GM21717 (cell line): ENCODE measurements around the gene BIN1.

ENCODE experiments used
- ATAC-seq: cut with Tn5 transposase; IDR thresholded peaks from one replicate; pipeline ENCODE4 v1.9.1; 2021; ENCODE audit warnings: mild to moderate bottlenecking, moderate library complexity; ENCODE audit not compliant: unreplicated experiment

BIN1 gene

DNA sequence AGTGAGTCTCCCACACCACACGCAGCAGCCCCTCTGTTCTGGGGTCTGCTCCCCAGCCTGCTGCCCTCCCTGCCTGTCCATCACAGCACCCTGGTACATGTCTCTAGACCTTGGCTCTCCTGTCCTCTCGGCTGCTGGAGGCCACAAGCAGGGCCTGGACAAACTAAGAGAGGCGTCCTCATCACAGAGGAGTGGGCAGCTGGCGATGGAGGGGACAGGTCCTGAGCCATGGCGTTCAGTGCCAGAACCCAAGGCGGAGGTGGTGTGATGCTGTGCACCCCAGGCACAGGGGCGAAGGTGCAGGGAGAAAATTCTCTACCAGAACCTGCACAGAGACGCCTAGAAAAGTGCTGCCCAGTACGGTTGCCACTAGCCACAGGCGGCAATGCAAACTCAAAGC lies 47.4 kb downstream of the BIN1 start:
- no peak for ATAC-seq

DNA sequence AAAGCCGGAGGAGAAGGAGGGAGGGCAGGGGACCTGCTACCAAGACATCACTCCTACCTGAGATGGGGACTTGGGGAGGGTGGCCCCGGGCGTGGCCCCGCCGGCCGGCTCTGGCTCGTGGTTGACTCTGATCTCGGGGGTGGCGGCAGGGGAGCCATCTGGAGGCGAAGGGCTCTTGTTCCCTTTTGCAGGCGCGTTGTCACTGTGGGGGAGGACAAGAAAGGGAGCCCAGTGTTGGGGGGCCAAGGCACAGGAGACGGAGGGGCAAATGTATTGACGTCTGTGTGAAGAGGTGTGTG lies 48.1 kb downstream of the BIN1 start:
- ATAC-seq = no peak

DNA sequence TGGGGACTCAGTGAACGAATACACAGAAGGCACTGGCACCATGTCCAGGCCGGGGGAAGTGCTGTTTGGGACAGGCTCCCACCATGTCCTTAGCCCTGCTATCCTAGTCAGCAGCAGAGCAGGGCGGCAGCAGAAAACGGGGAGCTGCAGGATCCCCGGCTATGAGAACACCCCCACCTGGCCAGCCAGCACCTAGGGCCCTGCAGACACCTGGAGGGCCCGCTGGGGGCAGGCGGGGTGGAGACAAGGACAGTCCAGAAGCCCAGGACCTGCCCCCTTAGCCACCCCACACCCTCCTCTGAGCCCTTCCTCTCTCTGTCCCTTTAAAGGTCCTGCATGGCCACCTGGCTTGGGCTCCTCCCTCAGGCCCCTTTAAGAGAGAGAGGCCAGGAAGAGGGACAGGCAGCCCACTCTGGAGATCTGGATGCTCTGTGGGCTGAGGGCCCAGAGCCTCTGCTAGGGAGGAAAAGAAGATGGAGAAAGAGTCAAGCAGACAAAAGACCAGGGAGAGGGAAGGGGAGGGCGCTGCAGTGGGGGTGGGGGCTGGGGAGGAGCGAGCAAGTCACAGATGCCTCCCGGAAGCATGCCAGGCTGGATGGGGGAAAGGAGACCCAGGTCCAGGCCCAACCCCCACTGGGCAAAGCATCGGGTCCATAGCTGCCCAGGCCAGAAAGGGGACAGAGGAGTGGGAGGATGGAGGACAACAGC lies 48.6 kb downstream of the BIN1 start:
- no peak for ATAC-seq

DNA sequence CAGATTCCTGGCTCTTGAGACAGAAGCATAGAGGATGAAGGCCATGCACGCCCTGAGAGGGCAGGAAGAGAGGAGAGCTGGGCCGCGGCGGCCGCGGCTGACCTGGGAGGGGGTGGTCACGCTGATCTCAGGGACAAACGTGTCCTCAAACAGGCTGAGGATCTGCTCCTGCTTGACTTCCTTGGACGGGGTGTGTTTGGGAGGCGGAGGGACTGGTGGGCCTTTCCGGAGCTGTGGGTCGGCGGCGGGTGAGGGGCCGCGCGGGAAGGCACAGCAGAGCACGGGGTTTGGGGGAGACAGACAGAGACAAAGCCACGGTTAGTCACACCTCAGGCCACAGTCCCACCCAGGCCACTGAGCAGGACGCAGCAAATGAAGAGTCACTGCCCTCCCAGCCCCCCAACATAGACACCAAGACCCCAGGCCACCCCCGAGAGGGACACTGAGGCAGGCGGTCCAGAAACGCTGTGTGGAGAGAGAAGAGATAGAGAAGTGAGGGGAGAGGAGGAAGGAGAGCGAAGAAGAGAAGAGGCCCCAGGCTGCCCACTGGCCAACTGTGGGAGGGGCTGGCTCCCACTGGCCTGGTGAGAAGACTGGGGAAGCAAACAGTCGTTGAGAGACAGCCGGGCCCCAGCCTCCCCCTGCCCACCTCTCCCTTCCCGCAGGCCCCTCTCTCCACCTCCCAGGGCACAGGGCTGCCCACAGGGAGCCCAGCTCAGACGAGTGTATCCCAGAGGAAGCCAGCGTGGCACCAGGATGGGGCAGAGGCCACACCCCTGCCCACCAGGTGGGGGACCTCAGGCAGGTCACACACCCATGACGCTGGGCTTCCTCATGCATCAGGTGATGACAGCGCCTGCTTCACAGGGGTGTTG lies 49.3 kb downstream of the BIN1 start:
- ATAC-seq = no peak

DNA sequence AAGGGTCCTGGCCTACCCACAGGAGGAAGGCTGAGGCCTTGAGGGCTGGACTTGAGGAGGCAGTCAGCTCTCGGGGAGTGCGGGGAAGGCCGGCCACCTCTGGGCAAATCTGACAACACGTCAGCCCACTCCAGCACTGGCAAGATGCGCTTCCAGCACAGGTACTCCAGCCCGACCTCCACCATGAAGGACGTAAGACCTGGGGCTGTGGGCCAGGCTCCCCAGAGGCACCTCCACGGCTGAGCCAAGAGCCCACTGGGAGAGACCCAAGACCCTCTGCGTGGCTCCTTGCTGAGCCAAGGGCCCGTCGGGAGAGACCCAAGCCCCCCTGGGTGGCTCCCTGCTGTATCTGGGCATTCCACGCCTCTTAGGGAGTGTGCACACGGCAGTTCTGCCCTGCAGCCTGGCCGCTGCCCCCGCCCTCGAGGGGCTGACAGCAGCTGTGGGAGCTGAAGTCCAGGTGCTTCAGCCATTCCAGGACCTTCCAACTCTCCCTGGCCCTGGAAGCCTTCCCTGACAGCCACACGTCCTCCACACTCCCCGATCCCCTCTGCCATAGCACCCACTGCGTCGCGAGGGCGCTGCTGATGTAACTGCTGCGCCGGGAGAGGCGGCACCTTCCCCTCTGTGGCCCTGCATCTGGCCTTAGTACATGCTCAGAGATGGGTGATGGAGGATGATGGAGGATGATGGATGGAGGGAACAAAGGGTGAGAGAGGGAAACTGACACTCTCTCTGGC lies 50.2 kb downstream of the BIN1 start:
- ATAC-seq = no peak

DNA sequence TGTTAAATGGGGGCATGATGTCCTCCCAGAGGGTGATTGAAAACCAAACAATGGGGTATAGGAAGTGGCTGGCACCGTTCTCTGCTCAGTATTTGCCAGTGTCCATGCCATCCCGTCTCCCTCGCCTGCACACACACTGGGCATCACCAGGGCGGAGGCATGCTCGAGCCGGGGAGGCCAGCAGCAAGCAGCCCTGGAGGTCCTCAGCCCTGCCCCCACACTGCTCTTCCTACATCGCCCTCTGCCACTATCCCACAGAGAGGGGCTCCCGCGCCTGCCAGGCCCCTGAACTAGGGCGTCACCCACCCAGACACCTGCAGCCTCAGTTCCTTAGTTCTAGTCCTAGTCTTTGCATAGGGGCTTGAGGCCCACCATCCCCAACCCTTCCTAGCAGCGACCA lies 50.9 kb downstream of the BIN1 start:
- no peak for ATAC-seq

DNA sequence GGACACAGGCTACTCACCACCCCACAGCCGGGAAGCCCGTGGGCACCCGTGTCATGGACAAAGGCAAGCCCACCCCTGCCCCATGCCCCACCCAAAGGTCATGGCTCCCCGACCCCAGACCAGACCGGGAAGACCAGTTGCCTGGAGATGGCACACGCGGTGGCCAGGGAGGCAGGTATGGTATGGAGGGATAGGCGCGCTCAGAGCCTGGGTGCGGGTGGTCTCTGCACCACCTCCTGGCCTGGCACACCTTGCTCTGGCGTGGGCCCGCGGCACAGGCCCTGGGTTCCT lies 51.2 kb downstream of the BIN1 start:
- ATAC-seq = no peak

DNA sequence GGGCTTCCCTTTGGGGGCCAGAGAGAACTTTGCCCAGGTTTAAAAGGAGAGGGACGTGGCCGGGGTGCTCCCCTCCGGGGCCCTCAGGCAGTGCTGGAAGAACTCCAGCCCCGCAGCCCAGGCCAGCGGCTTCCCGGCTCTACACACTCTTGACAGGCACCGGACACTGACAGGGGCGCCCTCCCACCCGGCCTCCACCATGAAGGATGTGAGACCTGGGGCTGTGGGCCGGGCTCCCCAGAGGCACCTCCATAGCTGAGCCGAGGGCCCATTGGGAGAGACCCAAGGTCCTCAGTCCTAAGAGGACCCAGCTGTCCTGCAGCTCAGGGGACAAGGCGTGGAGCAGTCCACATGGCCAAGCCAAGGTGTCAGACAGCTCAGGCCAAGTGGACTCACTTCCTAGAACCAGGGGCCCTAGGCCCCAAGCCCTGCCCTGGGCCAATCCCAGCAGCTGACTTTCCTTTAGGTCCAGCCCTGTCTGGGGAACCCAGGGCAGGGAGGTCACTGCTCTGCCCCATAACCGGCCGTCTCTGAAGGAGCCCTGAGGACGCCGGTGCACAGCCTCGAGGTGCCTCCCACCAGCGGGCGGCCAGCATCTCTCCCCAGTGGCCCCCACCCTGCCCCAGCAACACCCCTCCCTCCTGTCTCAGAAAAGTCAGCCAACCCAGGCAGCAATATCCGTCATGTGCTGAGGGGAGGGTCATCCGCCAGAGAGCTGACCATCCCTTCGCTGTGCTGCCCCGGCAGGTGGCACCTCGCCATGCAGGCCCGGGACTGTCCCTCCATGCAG lies 51.8 kb downstream of the BIN1 start:
- no peak for ATAC-seq

DNA sequence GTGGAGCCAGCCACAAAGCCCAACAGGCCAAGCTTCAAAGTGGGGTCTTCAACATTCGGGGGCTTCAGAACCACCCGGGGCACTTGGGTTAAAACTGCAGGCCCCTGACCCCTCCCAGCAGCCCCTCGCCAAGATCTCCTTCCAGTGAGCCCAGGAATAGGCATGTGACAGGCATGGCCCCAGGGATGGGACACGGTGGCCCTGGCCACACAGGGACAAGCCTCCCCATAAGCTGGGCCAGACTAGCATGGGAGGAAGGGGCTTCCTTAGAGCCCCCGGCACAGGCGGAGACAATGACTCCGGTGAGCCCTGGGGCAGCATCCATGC lies 52.4 kb downstream of the BIN1 start:
- ATAC-seq = no peak

DNA sequence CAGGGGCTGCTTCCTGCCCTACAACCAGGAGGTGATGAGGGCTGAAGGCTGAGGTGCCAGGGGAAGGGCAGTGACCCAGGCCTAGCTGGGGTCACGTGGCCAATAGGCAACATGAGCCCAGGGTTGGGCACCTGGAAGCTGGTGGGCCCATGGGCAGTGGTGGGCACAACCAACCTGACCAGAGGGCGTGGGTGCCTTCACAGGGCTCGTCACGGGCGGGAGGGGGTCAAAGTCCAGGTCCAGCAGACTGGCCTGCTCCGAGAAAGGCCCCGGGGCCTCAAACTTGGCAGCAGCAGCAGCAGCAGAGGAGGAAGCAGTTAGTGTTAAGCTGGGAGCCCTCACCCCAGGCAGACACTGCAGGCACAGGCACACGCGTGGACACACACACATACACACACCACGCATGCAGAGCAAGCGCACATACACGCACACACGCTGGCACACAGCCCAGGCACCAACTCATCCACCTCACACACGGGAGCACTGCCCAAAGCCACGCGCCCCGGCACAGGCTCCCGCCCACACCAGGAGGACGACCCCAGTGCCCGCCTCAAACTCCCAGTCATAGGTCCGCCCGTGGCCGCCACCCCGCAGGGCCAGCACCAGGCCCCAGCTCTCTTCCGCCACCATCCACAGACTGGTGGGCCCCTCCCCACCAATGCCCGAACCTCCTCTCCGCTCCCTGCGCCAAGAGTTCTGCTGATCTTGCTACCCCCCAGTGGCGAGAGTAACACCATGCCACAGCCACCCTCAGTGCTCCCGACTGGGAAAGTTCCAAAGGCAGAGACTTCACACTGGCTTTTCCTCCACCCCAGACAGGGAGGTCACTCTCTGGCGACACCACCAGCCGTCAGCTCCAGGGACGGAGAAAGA lies 53.0 kb downstream of the BIN1 start:
- ATAC-seq = no peak

DNA sequence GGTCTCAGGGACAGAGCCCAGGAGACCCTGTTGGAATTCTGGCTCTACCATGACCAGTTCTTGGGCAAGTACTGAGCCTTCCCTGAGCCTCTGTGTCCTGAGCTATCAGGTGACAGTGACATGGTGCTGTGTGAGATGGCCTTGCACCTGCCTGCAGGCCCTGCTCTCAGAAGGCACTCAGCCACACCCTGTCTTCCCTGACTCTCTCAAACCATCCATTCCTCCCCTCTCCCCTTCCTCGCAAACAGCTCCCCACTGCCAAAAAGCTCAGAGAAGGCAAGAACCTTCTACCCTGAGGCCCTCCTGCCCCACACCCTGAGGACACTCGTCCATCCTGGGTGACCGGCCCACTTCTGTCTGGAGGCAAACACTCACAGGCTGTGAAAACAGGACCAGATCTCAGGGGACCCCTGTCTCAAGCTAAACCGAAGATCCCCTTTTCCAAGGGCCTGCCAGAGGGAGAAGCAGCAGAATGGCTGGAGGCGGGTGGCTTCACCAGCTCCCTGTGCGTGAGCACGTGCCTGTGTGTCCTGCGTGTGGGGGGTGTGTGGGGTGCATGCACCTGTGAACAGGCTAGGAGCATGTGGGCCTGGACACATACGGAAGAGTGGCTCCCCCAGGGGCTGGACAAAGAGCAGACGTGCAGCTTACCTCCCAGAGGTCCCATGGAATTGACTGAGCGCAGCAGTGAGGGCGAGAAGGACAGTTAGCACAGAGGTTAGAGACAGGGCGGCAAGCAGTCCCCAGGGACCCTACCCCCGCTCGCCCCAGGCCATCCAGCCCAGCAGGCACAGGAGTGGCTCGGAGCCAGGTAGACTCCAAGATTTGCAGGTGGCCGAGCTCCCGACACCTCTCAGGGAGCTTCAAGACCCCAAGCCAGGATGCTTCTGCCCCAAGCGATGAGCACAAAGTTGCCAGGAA lies 53.9 kb downstream of the BIN1 start:
- ATAC-seq = no peak

DNA sequence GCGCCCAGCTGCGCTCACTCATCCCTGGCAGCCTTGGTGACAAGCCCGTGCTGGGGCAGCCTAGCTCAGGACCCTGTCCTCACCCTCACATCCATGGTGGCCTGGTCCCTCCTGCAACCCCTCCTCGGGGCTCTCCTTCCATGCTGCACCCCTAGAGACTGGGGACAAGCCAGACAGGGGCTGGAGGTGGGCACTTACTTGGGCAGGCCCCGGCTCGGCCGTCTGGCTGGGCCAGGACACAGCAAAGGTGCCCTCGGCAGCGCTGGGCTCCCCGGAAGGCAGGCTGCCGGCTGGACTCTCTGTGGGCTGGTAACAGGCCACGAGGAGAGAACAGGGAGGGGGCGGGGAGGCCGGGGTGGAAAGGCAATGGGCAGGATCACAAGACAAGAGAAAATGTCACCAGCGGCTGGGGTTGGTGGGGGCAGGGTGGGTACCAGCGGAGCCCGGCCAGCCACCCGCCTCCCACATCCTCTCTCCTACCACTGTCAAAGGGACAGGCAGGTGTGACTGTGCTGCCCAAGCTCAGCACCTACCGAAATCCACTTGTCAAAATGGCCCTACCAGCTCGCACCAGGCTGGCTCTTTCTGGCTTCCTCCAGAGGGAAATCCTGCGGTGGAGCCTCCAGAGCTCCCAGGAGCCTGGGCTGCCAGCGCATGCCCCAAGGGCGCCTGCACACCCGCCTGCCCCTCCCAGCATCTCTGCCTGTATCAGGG lies 54.7 kb downstream of the BIN1 start:
- ATAC-seq = no peak

DNA sequence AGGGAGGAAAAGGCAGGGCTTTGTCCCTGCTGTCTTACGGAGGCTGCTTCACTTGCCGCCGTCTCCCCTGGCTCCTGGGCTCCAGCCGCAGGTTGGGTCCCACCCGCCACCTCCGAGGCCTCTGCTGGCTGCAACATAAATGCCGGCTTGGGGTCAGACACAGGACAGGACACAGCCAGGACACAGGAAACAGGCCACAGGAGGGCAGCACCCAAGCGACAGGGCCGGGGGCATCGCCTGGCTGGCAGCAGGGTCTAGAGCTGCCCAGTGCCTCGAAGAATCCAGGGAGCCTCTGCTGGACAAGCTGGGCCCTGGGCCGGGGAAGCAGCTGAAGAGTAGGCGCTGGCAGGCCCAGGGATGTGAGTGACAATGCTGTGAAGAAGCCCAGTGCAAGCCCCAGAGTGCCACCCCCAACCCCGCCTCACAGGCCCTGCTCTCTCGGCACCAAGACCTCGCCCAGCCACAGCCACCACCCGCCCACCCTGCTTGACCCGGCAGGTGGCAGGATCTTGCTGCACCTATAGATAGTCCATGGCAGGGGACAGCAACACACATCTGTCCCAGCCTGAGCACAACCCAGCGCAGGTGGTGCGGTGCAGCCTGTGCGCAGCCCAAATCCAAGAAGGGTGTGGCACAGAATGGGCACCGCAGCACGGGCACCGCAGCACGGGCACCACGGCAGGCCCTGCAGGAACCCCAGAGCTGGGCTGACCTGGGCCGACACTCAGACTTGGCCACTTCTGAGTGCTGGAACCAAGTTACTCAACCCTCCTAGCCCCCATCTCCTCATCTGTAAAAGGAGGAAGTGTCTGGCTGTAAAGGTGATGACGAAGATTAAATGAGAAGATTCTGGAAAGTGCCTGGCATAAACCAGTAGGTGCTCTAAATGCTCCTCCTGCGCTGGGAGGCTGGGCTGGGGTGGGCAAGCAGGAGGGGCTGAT lies 55.6 kb downstream of the BIN1 start:
- ATAC-seq = no peak

DNA sequence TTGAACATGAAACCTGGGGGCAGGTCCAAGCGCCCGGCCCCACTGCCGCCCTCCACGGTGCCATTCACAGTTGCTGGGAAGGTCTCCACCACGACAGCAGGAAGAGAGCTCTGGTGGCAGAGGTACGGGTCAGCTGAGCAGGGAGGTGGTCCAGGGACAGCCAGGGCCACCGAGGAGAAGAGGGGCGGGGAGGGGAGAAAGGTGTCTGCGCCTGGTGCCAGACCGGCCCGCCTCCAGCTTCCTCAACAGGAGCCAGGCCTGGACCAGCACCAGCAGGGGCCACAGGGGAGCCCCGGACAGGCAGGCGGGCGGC lies 56.2 kb downstream of the BIN1 start:
- ATAC-seq = no peak

DNA sequence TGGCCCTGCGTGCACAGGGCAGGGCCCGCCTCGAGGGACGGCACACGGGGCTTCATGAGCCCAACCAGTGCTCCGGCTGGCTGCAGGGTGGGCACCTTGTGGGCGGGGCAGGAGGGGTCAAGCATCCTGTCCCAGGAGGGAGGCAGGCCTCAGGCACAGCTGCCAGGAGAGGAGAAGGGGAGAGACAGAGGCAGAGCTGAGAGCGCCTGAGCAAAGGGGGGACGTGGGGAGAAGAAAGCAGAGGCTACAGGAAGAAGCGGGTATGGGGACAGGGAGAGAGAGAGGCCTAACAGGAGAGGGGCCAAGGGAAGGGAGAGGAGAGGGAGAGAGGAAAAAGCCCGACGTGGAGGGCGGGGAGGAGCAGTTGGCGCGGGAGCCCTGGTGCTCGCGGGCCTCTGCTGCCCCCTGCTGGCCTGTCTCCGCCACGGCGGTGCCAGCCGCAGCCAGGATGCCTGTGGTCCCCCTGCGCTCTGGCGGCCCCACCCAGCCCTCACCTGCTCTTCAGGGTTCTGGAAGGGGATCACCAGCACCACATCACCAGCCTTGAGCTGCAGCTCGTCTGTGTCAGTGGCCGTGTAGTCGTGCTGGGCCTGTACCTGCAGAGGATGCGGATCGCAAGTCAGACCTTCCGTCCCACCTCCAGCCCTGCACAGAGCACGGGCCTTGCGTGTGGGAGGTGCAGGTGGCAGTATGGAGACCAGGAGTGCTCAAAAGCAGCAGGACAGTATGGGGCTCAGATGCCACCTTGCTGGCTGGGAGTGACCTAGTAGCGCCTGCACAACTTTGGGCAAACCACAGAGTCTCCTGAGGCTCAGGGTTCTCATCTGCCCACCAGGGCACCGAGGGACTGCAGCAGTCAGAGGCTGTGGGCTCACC lies 56.8 kb downstream of the BIN1 start:
- peak; percentile 61 for ATAC-seq

DNA sequence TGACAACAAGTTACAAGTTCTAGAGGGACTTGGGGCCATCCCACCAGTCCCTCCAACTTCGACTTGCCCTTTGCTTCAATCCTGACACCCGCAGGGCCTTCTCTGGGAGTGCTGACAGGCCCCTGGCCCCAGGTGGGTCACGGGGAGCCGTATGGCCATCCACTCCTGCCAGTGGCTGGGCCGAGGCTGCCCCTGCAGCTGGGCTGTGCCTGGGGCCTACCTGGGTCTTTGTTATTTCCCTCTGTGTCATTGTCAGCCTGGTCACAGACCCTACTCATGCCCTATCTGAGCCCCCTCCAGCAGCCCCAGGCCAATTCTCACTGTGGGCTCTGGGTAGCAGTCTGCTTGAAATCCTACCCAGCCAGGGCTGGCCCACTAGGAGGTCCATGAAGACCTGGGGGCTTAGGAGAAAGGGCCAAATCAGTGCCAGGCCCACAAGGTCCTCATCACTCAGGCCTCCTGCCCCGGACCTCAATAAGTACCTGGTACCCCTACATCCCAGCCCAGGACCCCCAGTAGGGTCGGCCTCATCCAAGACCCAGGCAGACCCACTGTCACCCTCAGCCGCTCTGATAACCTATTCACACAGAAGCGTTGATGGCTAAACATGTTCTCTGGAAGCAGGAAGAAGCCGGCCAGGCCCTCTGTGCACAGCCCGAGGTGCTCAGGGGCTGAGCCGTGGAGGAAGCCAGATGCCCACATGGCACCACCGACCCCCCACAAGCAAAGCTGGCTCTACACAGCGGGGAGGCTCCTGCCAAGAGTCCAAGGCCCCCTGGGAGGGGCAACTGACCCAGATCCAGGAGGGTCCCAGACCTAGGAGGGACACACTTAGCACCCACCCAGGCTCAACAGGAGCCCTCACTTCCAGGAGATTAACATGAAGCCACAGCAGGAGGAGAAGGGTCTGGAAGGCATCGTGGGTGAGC lies 57.7 kb downstream of the BIN1 start:
- no peak for ATAC-seq
